ENCODE results near the gene STRIP2. TPM values are rescaled to one million over a fixed set of nuclear protein-coding genes. Genes with fewer than 3 reads are reported as not detected.

STRIP2 gene
- total RNA-seq, 2 donors from 2014 or later = 11.7 to 15.8 TPM

GRCh38 chr7:129514683-129515082, 80.5 kb downstream of the STRIP2 start:
- 42 to 64% methylated on average over 2 to 4 of the region's 4 CpGs for WGBS, 2 experiments (ENCODE audit: insufficient coverage in 1 of 2, insufficient read length in 1 of 2)
- no peaks in the 10 kb centered on the region for H3K36me3 ChIP-seq (ENCODE audit: control insufficient read depth, insufficient read depth, low read length)
- H3K27ac Mint-ChIP-seq = no peak overlapping the region
- H3K4me3 Mint-ChIP-seq = no peak overlapping the region
- TF ChIP-seq CTCF (conservative IDR thresholded peaks at IDR 0.05) = no peak
- H3K36me3 Mint-ChIP-seq (ENCODE audit: low read depth) = no peaks in the 10 kb centered on the region
- no peaks in the 10 kb centered on the region for H3K9me3 ChIP-seq (ENCODE audit: control insufficient read depth, low read length)
- no peak overlapping the region for H3K27ac ChIP-seq (ENCODE audit: low read depth, low read length)
- no peaks in the 10 kb centered on the region for H3K27me3 Mint-ChIP-seq (ENCODE audit: insufficient read depth)
- H3K9ac ChIP-seq (ENCODE audit: extremely low read depth, low read length, poor library complexity, severe bottlenecking) = no peak overlapping the region
- H3K4me1 Mint-ChIP-seq = peaks cover 3% of the 10 kb centered on the region
- no peaks in the 10 kb centered on the region for H3K4me1 ChIP-seq (ENCODE audit: control insufficient read depth, insufficient read depth, low read length)
- H3K4me3 ChIP-seq (ENCODE audit: low read length) = no peak overlapping the region
- no peak for DNase-seq
- no peaks in the 10 kb centered on the region for H3K27me3 ChIP-seq (ENCODE audit: control insufficient read depth, insufficient read depth, low read length, poor library complexity, severe bottlenecking)
- H3K9me3 Mint-ChIP-seq = peaks cover 6% of the 10 kb centered on the region

GRCh38 chr7:129515381-129515780, 81.1 kb downstream of the STRIP2 start:
- no peak overlapping the region for H3K4me3 ChIP-seq (ENCODE audit: low read length)
- H3K4me3 Mint-ChIP-seq = no peak overlapping the region
- 95 to 100% methylated on average over 2 to 4 of the region's 4 CpGs for WGBS, 2 experiments (ENCODE audit: insufficient coverage in 1 of 2, insufficient read length in 1 of 2)
- no peaks in the 10 kb centered on the region for H3K4me1 ChIP-seq (ENCODE audit: control insufficient read depth, insufficient read depth, low read length)
- no peak overlapping the region for H3K9ac ChIP-seq (ENCODE audit: extremely low read depth, low read length, poor library complexity, severe bottlenecking)
- H3K36me3 ChIP-seq (ENCODE audit: control insufficient read depth, insufficient read depth, low read length) = no peaks in the 10 kb centered on the region
- no peaks in the 10 kb centered on the region for H3K36me3 Mint-ChIP-seq (ENCODE audit: low read depth)
- no peaks in the 10 kb centered on the region for H3K27me3 Mint-ChIP-seq (ENCODE audit: insufficient read depth)
- TF ChIP-seq CTCF (conservative IDR thresholded peaks at IDR 0.05) = no peak
- no peaks in the 10 kb centered on the region for H3K9me3 ChIP-seq (ENCODE audit: control insufficient read depth, low read length)
- DNase-seq = no peak
- H3K4me1 Mint-ChIP-seq = peaks cover 3% of the 10 kb centered on the region
- H3K9me3 Mint-ChIP-seq = peaks cover 6% of the 10 kb centered on the region
- no peaks in the 10 kb centered on the region for H3K27me3 ChIP-seq (ENCODE audit: control insufficient read depth, insufficient read depth, low read length, poor library complexity, severe bottlenecking)
- H3K27ac ChIP-seq (ENCODE audit: low read depth, low read length) = no peak overlapping the region
- H3K27ac Mint-ChIP-seq = no peak overlapping the region

- H3K27me3 Mint-ChIP-seq (ENCODE audit: insufficient read depth) = no peaks in the 10 kb centered on the region
- DNase-seq = no peak
- no peak overlapping the region for H3K27ac Mint-ChIP-seq
- peaks cover 6% of the 10 kb centered on the region for H3K9me3 Mint-ChIP-seq
- no peaks in the 10 kb centered on the region for H3K27me3 ChIP-seq (ENCODE audit: control insufficient read depth, insufficient read depth, low read length, poor library complexity, severe bottlenecking)
- H3K9ac ChIP-seq (ENCODE audit: extremely low read depth, low read length, poor library complexity, severe bottlenecking) = no peak overlapping the region
- peaks cover 3% of the 10 kb centered on the region for H3K4me1 Mint-ChIP-seq
- no peaks in the 10 kb centered on the region for H3K4me1 ChIP-seq (ENCODE audit: control insufficient read depth, insufficient read depth, low read length)
- no peaks in the 10 kb centered on the region for H3K36me3 ChIP-seq (ENCODE audit: control insufficient read depth, insufficient read depth, low read length)
- no peak overlapping the region for H3K27ac ChIP-seq (ENCODE audit: low read depth, low read length)
- no peaks in the 10 kb centered on the region for H3K9me3 ChIP-seq (ENCODE audit: control insufficient read depth, low read length)
- H3K36me3 Mint-ChIP-seq (ENCODE audit: low read depth) = no peaks in the 10 kb centered on the region
- H3K4me3 ChIP-seq (ENCODE audit: low read length) = no peak overlapping the region
- no peak for TF ChIP-seq CTCF (conservative IDR thresholded peaks at IDR 0.05)
- 88 to 96% methylated on average over 6 of the region's 6 CpGs for WGBS, 2 experiments (ENCODE audit: insufficient coverage in 1 of 2, insufficient read length in 1 of 2)
- no peak overlapping the region for H3K4me3 Mint-ChIP-seq
Measured at GRCh38 chr7:129517931-129518330, 83.7 kb downstream of the STRIP2 start.

All from endodermal cell (in vitro differentiated cells).